Activated CD8-positive, alpha-beta memory T cell treated with anti-CD3 and anti-CD28 coated beads for 48 hours (primary cell): ENCODE data around the gene PUSL1.

Experiments
- DNase-seq, 3 experiments: peaks; one replicate each; pipeline ENCODE4 v3.0.0-alpha.2; 2020; ENCODE audit warnings: low read depth in 2 of 3, low spot score in 2 of 3

Gene PUSL1

GRCh38 chr1:1336931-1337792 lies 28.8 kb downstream of the PUSL1 start:
- DNase-seq: no peak

DNA sequence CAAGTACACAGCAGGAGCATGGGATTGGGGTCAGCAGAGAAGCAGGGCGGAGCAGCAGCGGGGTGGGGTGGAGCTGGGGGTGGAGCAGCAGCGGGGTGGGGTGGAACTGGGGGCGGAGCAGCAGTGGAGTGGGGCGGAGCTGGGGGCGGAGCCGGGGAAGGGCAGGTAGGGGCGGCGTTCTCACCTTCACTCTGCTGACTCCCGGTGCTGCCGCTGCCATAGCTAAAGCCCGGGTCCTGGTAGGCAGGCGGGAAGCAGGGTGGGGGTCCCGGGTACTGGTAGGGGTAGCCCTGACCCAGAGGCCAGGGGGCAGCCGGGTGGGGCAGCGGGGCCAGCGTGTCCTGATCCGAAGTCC lies 29.4 kb downstream of the PUSL1 start:
- peak in 1 of 3 experiments; percentile 40 for DNase-seq

DNA sequence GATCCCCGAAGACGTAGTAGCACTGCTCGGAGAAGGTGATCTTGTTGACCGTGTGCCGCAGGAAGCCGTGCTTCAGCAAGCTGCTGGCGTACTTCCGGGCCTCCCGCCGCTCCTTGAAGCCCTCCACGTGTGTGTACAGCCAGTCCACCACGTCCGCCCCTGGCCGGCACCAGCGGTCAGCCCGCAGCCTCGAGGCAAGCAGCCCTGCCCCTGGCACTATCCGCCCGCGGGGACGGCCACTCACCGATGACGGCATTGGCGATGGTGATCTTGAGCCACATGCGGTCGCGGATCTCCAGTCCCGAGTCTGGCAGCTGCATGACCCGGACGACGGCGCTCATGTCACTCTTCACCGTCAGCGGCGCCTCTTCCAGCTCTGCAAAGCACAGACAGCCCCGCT lies 29.9 kb downstream of the PUSL1 start:
- no peak for DNase-seq

DNA sequence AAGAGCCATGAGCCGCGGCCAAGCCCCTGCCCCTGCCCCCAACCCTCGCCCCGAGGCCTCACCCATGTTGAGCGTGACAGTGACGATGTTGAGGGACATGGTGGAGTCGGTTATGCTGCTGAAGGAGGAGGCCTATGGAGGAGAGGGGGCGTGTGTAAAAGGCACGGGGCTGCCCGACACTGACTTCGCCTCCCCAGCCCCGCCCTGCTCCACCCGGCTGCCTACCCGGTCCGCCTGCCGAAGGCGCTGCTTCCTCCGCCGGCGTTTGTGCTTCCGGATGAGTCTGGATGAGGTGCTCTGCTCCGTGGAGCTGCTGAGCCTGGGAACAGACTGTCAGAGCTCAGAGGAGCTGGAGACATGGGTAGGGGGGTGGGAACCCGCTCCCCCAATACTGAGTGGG lies 31.8 kb downstream of the PUSL1 start:
- no peak for DNase-seq

DNA sequence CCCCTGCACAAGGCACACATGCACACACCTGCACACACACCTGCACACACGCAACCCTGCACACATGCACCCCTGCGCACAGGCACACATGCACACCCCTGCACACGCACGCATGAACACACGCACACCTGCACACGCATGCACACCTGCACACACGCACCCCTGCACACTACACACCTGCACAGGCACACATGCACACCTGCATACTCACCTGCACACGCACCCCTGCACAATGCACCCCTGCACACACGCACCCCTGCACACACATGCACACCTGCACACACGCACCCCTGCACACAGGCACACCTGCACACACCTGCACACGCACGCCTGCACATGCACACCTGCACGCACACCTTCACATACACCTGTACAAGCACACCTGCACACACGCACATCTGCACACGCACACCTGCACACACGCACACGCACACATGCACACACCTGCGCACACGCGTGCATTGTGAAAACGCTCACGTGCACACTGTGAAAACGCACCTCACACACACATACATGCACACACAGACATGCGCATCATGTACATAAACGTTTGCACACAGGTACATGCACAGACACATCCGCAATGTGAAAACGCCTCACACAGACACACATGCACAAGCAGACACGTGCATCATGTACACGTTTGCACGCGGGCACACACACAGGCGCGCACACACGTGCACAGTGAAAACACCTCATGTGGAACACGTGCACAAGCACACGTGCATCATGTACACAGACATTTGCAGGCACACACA lies 32.6 kb downstream of the PUSL1 start:
- no peak for DNase-seq

DNA sequence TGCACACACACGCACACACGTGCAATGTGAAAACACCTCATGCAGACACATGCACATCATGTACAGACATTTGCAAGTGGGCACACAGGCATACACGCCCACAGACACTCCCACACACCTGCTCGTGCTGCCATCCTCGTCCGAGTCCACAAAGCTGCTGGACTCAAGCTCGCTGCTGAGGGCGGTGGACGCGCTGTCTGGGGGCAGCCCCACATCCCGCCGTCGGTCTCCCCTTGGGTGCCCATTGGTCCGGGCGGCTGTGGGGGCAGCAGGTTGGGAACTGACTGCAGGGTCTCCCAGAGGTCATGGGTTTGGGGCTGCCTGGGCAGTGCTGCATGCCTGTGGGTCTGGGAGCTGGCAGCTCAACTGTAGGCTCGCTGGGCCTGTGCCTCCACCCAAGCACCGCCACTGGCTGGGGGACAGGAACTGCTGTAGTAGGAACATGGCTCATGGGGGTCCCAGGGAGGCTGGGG lies 33.2 kb downstream of the PUSL1 start:
- DNase-seq: no peak

DNA sequence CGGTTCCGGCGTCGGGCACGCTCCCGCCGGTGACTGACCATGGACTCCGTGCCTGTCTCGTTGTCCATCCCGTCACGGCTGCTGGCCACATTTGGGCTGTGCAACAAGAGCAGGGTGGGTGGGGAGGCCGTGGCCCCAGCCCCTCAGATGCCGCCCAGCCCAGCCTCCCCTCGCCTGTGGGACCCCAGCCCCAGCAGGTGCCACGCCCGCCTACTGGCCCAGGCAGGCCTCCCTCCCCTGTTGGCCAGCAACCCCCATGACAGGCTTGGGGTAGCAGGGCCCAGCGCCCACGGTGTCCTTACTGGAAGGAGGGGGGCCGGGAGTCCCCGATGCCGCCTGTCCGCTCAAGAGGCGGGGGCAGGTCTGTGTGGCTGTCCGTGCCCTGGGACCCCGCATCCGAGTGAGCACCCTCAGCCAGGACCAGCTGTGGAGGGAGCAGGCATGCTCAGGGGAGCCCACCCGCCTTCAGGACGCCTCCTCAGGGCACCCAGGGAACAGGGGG lies 33.7 kb downstream of the PUSL1 start:
- DNase-seq: no peak

GRCh38 chr1:1342584-1343115 lies 34.3 kb downstream of the PUSL1 start:
- DNase-seq: no peak

- DNase-seq: no peak
Measured at GRCh38 chr1:1343811-1344421, 35.5 kb downstream of the PUSL1 start.

GRCh38 chr1:1344655-1345361 lies 36.4 kb downstream of the PUSL1 start:
- DNase-seq: no peak

- no peak for DNase-seq
Measured at GRCh38 chr1:1345384-1345783, 37.0 kb downstream of the PUSL1 start.

GRCh38 chr1:1345860-1346500 lies 37.6 kb downstream of the PUSL1 start:
- DNase-seq: no peak

- no peak for DNase-seq
Measured at GRCh38 chr1:1346501-1346890, 38.1 kb downstream of the PUSL1 start.

GRCh38 chr1:1347026-1347595 lies 38.7 kb downstream of the PUSL1 start:
- DNase-seq: no peak

GRCh38 chr1:1347663-1348419 lies 39.4 kb downstream of the PUSL1 start:
- no peak for DNase-seq

DNA sequence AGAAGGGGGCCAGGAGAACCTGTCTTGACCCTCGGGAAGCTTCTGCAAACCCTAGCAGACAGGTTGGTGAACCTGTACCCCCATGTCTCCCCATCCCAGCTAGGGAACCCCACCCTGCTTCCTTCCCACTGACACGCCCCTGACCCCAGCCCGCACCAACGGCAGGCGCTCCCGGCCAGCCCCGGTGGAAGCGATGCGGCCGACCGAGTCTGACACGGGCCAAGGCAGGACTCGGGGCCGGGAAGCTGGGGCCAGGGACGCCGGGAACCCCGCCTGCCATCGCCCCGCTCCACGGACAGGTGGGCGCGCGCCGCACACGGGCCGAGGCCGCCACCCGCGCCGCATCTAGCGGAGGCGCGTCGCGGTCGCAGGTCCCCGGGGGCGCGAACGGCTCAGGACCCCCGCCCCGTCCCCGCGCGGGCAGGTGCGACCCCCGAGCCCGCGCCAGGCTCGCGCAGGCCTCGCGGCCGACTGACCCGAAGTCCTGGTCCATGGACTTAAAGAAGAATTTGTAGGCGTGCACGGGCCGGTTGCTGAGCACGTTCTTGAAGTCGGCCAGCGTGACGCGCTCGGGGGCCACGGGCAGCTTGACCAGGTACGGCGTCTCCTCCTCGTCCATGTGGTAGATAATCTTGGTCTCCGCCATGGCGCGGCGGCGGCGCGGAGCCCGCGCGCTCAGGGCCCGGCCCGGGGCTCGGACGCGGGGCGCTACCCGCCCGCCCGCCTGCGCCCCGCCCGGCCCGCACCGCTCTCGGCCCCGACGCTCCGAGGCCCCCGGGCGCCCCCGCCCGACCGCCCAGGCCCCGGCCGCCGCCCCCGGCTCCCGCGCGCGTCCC lies 40.2 kb downstream of the PUSL1 start:
- no peak for DNase-seq

DNA sequence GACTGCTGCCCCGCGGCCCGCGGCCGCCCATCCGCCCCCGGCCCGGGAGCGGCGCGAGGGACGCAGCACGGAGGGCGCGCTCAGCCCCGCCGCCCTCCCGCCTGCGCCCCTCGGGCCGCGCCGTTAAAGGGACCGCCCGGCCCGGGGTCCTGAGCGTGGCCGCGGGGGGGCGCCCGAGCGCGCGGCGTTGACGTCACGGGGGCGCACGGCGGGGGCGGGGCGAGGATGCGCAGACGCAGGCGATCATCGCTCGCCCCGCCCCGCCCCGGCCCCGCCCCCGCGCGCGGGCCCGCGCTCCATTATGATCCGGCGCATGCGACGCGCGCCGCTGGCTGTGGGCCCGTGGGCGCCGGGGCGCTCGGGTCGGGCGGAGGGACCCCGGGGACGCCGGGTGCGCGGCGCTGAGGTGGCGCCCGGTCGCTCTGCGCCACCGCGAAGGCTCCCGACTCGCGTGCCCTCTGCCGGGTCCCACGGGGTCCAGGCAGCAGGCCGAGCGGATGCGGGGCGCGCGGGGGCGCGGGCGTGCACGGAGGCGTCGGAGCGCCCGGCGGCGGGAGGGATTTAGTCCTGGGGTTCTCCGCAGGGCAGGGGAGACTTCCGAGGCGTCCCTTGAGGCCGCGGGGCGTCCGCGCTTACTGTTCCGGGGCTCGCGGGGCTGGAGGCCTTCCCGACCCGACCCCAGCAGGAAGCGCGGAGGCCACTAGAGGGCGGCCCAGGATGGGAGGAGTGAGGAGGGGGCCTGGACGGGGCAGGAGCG lies 41.0 kb downstream of the PUSL1 start, which contains the start of gene DVL1:
Gene DVL1 (minus strand): TSS at position 163 of the 757 bp plus-strand sequence. CDS start 353 bp downstream, outside the sequence.
- peak in 2 of 3 experiments; percentile 40 to 46 for DNase-seq
